GM08714 (cell line): ENCODE data around the gene SH2D4B.

ENCODE experiments used
- H3K4me3 ChIP-seq: fragments of 200-500 bp; sonication (Bioruptor generic); 2 replicates; pipeline ENCODE4 v1.5.1; 2014; ENCODE audit warnings: mild to moderate bottlenecking, low read length, inconsistent platforms
- ZNF274 ChIP-seq: IDR thresholded peaks from 2 replicates; pipeline ENCODE4 v1.6.1; 2012; ENCODE audit warnings: mild to moderate bottlenecking, low read depth, low read length

Gene SH2D4B

DNA sequence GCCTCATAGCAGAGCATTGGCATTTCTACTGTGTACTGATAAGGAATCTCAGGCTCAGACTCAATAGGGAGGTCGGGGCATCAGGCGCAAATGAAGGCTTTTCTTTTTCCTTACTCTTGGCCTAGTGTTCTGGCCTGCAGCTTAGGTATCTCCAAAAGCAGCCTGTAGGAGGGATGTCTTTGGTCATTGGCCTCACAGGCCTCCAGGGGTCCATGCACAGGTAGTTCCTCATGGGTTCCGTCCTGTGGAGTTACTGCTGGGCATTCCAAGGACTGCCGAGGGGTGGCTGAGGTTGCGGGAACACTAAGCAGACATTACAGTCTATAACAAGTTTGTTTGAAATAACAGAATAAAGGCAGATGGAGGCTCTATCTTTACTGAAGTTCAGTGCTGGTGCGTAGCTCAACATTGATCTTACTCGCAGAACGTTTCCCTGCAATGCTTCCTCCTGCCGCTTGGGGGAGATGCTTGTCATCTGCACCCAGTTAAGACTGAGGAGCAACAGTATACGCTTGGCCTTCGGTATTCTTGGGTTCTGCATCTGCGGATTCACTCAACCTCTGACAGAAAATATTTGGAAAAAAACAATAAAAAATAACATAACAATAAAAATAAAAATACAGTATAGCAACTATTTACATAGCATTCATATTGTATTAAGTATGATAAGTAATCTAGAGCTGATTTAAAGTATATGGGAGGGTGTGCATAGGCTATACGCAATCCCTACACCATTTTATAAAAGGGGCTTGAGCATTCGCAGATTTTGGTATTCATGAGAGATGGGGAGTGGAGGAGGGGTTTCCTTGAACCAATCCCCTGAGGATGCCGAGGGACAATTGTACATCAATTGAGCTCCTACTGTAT is 58.9 kb downstream of the SH2D4B start:
- TF ChIP-seq ZNF274 = no peak
- no peak overlapping the region for H3K4me3 ChIP-seq

DNA sequence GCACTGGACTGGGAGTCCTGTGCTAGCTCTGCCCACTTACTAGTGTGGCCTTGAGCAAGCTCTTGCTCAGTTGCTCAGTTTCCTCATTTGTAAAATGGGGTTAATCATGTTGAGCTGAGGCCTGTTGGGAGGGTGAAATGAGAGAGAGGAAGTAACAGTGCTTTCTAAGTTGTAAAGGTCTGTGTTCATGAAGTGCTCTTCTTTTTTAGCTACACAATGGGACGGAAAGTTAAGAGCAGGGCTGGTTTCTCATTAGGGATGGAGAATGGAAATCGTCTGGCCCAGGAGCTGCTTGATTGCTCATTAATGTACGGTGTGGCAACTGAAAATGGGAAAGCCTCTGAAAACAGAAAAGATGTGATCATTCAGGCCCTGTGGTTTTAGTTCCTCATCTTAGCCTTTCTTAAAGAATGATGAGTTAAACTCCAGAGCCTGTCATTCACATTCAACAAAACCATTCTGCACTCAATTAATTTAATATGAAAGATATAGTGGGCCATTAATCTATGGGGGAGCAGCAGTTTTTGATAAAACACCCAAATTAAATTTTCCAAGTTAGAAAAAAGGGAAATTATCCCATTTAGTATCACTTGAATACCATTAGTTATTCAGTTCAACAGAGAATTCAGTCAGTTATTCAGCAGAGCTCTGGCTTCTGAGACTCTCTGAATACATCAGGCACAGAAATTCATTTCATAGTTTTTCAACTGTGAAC is 60.5 kb downstream of the SH2D4B start:
- no peak overlapping the region for H3K4me3 ChIP-seq
- TF ChIP-seq ZNF274 = no peak

DNA sequence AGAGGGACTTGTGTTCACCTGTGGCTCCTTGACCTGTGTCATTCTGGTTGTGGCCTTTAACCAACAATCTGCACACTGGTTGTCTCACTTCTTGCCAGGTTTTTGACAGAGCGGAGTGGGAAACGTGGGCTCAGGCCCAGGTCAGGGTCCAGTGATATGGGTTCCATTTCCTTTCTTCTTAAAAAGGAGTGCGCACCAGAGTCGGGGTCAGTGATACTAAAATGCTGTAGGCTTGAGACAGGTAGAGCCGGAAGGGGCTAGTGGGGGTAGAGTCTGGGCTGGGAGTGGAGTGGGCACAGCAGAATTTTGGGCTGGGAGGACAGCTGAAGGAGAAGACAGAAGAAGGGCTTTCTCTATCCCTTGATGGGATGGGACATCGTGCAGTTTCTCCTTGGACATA is 61.2 kb downstream of the SH2D4B start:
- no peak for TF ChIP-seq ZNF274
- no peak overlapping the region for H3K4me3 ChIP-seq

DNA sequence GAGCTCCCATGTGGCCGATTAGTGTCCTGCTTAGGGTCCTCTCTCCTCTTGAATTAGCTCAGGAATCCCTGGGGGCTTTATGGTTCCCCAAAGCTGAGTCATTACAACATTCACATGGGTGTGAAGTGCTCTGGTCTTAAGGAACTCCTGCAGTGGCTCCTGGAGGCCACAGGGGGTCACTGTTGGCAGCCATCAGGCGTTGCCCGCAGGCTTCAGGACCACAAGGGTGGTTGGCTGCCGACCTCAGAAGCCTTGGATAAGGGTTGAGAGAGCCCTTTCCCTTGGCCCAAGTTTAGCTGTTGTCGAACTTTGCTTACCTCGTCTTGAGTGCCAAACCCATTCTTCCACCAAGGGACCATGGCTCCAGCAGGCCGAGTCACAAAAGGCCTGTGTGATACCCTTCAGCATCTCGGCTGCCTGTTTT is 61.7 kb downstream of the SH2D4B start:
- TF ChIP-seq ZNF274 = no peak
- H3K4me3 ChIP-seq = no peak overlapping the region

DNA sequence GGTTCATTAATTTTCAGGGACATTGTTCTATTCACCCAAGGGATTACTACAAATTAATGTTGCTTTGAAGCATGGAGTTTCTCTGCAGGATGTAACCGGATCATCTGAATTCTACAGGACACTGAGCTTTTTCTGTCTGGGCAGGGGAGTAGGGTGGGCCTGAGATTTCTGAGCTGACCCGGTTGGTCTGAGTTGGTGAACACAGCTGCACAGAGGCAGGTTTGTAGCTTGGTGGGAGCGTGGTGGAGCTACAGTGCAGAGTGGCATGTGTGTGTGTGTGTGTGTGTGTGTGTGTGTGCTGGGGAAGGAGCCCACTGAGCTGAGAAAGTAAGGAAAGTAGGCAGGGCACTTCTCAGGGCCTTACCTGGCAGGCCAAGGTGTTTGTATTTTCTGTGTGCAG is 62.6 kb downstream of the SH2D4B start:
- TF ChIP-seq ZNF274 = no peak
- no peak overlapping the region for H3K4me3 ChIP-seq

DNA sequence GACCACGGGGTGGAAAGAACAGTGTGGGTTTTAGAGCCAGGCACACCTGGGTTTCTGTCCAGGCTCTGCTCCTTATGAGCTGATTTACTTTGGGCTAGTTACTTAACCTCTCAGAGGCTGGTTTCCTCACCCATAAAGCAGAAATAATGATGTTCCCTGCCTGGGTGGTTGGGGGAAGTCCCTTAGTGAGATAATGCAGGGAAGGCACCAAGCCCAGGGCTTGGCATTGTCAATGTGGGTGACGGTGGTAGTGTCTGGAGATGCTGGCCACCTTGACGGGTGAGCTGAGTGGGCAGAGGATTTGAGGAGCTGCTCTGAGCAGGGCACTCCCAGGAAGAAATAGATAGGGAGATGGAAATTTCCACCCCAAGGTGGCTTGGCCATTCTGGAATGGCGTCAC is 65.2 kb downstream of the SH2D4B start:
- TF ChIP-seq ZNF274 = no peak
- H3K4me3 ChIP-seq = no peak overlapping the region

DNA sequence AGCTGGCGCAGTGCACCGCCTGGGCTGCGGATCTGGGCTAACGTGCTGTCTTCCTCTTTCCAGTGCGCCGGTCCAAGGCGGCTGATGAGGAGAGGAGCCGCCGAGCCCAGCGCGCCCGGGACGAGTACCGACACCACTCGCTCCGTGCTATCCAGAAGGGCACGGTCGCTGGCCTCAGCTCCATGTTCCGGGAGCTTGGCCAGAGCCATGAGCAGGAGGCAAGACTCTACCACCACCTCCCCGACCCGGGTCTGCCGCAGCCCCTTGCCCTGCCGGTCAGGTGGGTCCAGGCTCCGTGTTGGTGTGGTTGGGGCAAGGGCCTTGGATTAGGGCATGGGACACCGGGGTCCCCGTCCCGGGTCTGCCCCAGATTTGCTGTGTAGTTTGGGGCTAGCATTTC is 65.8 kb downstream of the SH2D4B start:
- TF ChIP-seq ZNF274 = no peak
- H3K4me3 ChIP-seq = no peak overlapping the region

DNA sequence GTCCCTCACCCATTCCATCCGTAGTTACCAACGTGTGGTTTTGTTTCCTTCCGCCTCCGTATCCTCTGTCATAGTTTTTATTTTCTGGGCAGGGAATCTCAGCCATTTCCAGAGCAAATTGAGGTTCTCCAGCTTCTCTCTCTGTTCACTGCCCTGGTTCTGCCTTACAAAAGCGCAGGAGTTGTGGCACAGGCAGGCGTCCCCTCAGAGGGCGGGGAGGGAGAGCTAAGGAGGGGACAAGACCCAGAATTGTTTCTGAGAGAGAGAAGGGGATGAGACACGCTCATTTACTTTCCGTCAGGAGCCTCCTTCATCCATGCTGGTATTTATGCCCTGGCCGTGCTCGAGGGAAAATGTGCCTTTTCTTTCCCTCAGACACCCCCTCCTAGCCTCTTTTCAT is 71.0 kb downstream of the SH2D4B start:
- TF ChIP-seq ZNF274 = no peak

DNA sequence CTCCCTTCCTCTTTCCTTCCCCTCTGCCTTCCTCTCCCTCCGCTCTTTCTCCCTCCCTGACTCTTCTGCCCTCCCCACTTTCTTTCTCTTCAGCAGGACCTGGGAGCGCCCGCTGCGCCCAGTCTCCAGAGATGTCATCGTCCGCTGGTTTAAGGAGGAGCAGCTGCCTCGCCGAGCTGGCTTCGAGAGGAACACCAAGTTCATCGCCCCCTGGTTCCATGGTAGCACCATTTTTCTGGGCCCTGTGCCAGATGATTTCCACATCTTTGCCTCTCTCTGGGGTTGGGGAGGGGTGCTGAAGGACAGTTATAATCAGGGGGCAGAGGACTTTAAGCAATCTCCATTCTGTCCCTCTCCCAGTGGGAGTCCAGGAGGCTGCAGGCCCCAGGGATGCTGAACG is 71.6 kb downstream of the SH2D4B start:
- no peak for TF ChIP-seq ZNF274

More for the DNA sequence above, 71.0 kb downstream of the SH2D4B start:
- H3K4me3 ChIP-seq = no peak overlapping the region

DNA sequence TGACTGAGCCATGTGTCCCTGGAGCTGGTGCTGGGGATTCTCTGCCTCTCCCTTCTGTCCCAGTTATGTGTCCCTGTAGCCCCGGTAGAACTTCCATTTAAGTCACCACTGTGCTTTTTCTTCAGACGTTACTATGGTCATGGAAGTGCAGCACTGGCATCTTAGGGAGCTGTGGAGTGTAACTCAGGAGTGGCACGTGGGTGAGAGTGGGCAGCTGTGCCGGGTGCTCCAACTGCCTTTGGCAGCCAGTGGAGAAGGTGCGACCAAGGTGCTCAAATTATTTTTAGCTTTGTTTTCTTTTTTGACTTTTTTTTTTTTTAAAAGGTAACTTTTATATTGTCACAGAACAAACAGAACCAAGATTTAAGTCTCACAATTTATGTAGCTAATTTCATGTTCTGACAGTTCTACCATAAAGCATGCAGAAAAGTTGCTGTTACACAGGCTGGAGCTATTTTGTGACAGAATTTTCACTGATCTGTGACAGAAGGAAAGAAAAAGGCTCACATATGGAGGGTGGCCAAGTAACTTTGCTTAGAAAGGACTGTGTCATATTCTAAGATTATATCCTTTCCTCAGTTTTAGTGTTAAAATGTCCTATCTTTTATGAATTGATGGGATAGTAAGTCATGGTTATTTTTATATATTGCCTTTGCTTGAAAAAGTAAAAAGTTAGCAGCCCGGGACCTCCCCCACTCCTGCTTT is 73.9 kb downstream of the SH2D4B start:
- no peak for TF ChIP-seq ZNF274

More for the DNA sequence above, 71.6 kb downstream of the SH2D4B start:
- no peak overlapping the region for H3K4me3 ChIP-seq

DNA sequence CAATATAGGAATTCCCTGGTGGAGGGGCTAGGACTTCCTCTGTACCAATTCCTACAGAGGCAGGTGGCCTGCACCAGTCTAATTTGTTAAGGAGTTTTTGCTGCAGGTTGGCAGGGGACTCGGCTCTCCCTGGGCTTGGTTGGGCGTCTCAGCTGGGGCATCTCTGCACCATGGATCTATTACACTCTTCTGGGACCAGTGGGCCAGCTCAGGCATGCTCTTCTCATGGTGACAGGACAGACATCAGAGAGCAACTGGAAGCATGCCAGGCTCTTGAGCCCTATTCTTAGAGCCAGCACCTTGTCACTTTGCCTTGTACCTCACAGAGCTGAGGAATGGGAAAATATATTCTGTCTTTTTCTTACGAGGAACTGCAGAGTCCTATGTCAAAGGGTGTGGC is 74.6 kb downstream of the SH2D4B start:
- TF ChIP-seq ZNF274 = no peak
- H3K4me3 ChIP-seq = no peak overlapping the region

More for the DNA sequence above, 73.9 kb downstream of the SH2D4B start:
- no peak overlapping the region for H3K4me3 ChIP-seq

DNA sequence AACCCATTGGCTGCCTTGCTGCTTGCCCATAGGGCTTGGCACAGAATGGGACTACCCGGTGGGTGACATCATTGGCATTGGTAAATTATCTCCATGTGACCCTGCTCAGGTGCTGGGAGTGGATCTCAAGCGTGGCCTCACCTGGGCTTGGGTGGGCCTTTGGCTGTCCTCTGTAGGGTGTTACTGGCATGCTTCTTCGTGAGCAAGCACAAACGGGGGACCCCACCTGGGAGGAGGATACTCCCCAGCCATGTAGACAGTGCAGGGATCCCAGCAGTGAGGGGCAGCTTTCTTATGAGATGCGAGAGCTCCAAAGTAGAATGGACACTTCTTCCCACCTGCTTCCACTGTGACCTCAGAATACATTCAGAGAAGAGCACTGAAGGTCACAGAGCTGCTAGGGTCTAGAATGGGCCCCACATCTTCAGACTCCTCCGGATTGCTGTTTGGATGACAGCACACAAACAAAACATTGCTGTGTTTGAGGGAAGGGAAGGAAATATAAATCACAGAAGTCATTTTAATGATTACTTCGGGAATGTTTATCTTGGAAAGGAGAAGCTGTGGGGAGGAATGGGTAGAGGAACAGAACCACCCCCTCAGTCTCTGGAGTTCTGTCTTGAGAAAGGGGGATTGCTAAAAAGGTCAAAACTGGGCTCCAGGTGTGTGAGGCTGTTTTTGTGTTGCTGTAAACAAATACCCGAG is 75.9 kb downstream of the SH2D4B start:
- H3K4me3 ChIP-seq = no peak overlapping the region
- TF ChIP-seq ZNF274 = no peak

DNA sequence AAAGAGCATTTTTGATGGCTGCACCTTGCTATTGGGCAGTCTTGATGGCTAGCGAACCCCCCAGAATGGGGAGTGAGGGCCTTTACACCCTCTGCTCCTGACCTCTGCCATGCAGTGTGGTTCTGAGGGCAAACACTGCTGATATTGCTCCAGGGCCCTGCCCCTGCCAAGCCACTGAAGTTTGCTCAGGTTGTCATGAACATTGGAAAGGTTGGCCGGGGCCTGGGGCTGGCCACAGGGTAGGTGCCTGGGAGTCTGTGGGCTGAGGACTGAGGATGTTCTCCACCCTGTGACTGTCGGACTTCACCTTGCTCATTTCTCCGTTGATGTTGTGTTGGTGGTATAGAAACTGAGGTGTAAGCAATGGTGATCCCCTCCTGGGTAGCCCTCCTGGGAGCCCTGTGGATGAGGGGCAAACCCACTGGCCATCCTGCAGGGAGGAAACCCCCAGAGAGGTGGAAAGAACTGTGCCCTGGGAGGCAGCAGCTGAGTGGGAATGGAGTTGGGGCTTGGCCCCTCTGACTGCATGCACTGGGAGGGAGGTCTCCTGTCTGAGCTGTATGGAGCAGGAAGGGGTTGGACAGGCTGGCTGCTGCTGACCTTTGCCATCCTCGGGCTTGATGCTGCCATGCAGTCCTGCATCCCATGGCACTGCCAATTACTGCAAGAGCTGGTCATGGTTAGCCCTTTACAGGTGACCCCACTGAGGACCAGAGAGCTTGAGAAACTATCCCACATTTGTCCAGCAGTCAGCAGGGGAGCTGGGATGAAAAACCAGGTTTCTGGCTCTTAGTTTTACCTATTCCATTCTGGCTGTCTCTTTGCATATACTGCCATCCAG is 77.1 kb downstream of the SH2D4B start:
- no peak for TF ChIP-seq ZNF274
- no peak overlapping the region for H3K4me3 ChIP-seq
